Naive thymus-derived CD4-positive, alpha-beta T cell (primary cell): ENCODE results near the gene MAGOH. TPM values are rescaled to one million over a fixed set of nuclear protein-coding genes. Genes with fewer than 3 reads are reported as not detected.
A peak's percentile ranks its signal among the peaks of the same experiment; 100 is the strongest.

Source experiments
- ATAC-seq: fragments of 150-1000 bp; cut with Tn5 transposase; 2 replicates; pipeline ENCODE4 v1.10.0; 2021; ENCODE audit warnings: mild to moderate bottlenecking, moderate library complexity
- CTCF ChIA-PET: fragments of 350-600 bp; sonication (Branson Sonifier 250); formaldehyde crosslinking; loops from one replicate; lab custom pipeline; 2021; ENCODE audit warnings: antibody characterized with exemption; lab: Charles Lee
- POLR2A ChIA-PET: fragments of 350-600 bp; sonication (Branson Sonifier 250); formaldehyde crosslinking; loops from one replicate; lab custom pipeline; 2021; ENCODE audit warnings: antibody characterized with exemption, inconsistent platforms; lab: Charles Lee
- DNase-seq, 9 donors: peaks; one replicate each; pipeline versions ENCODE4 v3.0.0 to v3.0.0-alpha.2; 2020 to 2022; ENCODE audit warnings: mixed read lengths in 1 of 9
- H3K27ac ChIP-seq: one replicate; pipeline ENCODE4 v1.7.0; 2013; ENCODE audit warnings: mild to moderate bottlenecking, low read depth, low read length, moderate library complexity
- H3K27me3 ChIP-seq, 2 donors: one replicate each; pipeline ENCODE4 v1.7.0; 2013; ENCODE audit warnings: low read length in 2 of 2, mild to moderate bottlenecking in 2 of 2, moderate library complexity in 2 of 2; ENCODE audit not compliant: control insufficient read depth in 2 of 2, insufficient read depth in 2 of 2
- H3K36me3 ChIP-seq, 3 experiments: 1 replicate in 2 of 3; 2 replicates in 1 of 3; pipeline ENCODE4 v1.7.0; 2013; ENCODE audit warnings: low read length in 3 of 3, mild to moderate bottlenecking in 3 of 3, moderate library complexity in 1 of 3; ENCODE audit not compliant: insufficient read depth in 3 of 3, control insufficient read depth in 2 of 3
- H3K4me1 ChIP-seq, 2 donors: one replicate each; pipeline ENCODE4 v1.7.0; 2013; ENCODE audit warnings: low read length in 2 of 2, mild to moderate bottlenecking in 2 of 2, moderate library complexity in 1 of 2; ENCODE audit not compliant: control insufficient read depth in 2 of 2, insufficient read depth in 2 of 2
- H3K4me3 ChIP-seq: 2 replicates; pipeline ENCODE4 v1.7.0; 2013; ENCODE audit warnings: mild to moderate bottlenecking, low read length
- H3K9me3 ChIP-seq, 3 experiments: 1 replicate in 2 of 3; 2 replicates in 1 of 3; pipeline ENCODE4 v1.7.0; 2013; ENCODE audit warnings: low read length in 3 of 3; ENCODE audit not compliant: control insufficient read depth in 2 of 3
- H3K27ac Mint-ChIP-seq, 9 donors: one replicate each; pipeline ENCODE4 v1.8.0; 2020 to 2022; ENCODE audit warnings: mixed read lengths in 9 of 9, mild to moderate bottlenecking in 8 of 9, moderate library complexity in 5 of 9, inconsistent platforms in 2 of 9
- H3K27me3 Mint-ChIP-seq, 5 donors: one replicate each; pipeline ENCODE4 v1.8.0; 2021 to 2022; ENCODE audit warnings: mixed read lengths in 5 of 5, mild to moderate bottlenecking in 1 of 5
- H3K36me3 Mint-ChIP-seq, 5 donors: one replicate each; pipeline ENCODE4 v1.8.0; 2020 to 2022; ENCODE audit warnings: mixed read lengths in 5 of 5, mild to moderate bottlenecking in 3 of 5, inconsistent platforms in 1 of 5
- H3K4me1 Mint-ChIP-seq, 7 donors: one replicate each; pipeline ENCODE4 v1.8.0; 2020 to 2022; ENCODE audit warnings: mixed read lengths in 7 of 7, mild to moderate bottlenecking in 3 of 7, inconsistent platforms in 1 of 7
- H3K4me3 Mint-ChIP-seq, 10 donors: one replicate each; pipeline ENCODE4 v1.8.0; 2020 to 2022; ENCODE audit warnings: mild to moderate bottlenecking in 10 of 10, mixed read lengths in 10 of 10, moderate library complexity in 6 of 10, inconsistent platforms in 2 of 10
- H3K9me3 Mint-ChIP-seq, 11 donors: one replicate each; pipeline ENCODE4 v1.8.0; 2020 to 2022; ENCODE audit warnings: mixed read lengths in 11 of 11, mild to moderate bottlenecking in 4 of 11, inconsistent platforms in 1 of 11, moderate library complexity in 1 of 11
- intact Hi-C, 2 donors: fragments of 100-400 bp; cut with micrococcal nuclease; formaldehyde crosslinking; loops; one replicate each; pipeline ENCODE4 v1.15.1; 2023
- polyA plus RNA-seq, 2 donors: library from polyadenylated mRNA; unstranded; fragments of 300-500 nt; fragmentation: Illumina TruSeq; gene quantifications; one replicate each; pipeline ENCODE4 v1.2.3, GENCODE V29; 2021
- total RNA-seq, 6 experiments: library from RNA in 5 of 6; stranded (reverse) in 5 of 6; gene quantifications; 1 replicate in 5 of 6; 2 replicates in 1 of 6; pipeline ENCODE4 v1.2.3 and lab custom pipeline; 2021 to 2026

The MAGOH gene
- total and polyA plus RNA-seq, 7 experiments from 2014 or later: 37.7 to 108 (median 54.5) TPM

GRCh38 chr1:53182716-53183094, 55.6 kb downstream of the MAGOH start:
- H3K9me3 Mint-ChIP-seq: no peaks in the 10 kb centered on the region
- POLR2A ChIA-PET: interaction anchor here (1.0 kb wide), 1 partner anchor 15 kb away, joined by 3 read pairs; no protein-coding TSS in a partner anchor
- H3K4me1 Mint-ChIP-seq: no peaks in the 10 kb centered on the region
- CTCF ChIA-PET: interaction anchor here (0.5 to 1.1 kb wide), 4 partner anchors 9 to 303 kb away, joined by 3 to 4 read pairs (median 4); partner anchors contain the start of gene CPT2
- H3K27ac Mint-ChIP-seq: no peak overlapping the region
- H3K27me3 Mint-ChIP-seq: peaks cover under 1 to 25% (median 10%) of the 10 kb centered on the region in 5 donors
- no peak overlapping the region for H3K27ac ChIP-seq
- H3K27me3 ChIP-seq: no peaks in the 10 kb centered on the region
- H3K36me3 ChIP-seq: no peaks in the 10 kb centered on the region
- no peaks in the 10 kb centered on the region for H3K4me1 ChIP-seq
- no peaks in the 10 kb centered on the region for H3K9me3 ChIP-seq
- intact Hi-C loops: loop anchor here (1.0 to 5.0 kb wide), 5 partner anchors 255 to 1286 kb away; partner anchors contain the start of genes ECHDC2 (in 1 of the 2) and SCP2 (in 1 of the 2)
- H3K4me3 ChIP-seq: no peak overlapping the region
- no peak overlapping the region for H3K4me3 Mint-ChIP-seq
- ATAC-seq (no peak), DNase-seq (no peak)
- no peaks in the 10 kb centered on the region for H3K36me3 Mint-ChIP-seq

GRCh38 chr1:53182111-53182593, 56.2 kb downstream of the MAGOH start:
- ChIA-PET CTCF (interaction anchor here (0.7 to 1.1 kb wide), 3 partner anchors 9 to 18 kb away, joined by 3 to 4 read pairs (median 4); partner anchors contain the start of gene CPT2), POLR2A (interaction anchor here (1.0 kb wide), 1 partner anchor 16 kb away, joined by 3 read pairs; no protein-coding TSS in a partner anchor)
- intact Hi-C loops: loop anchor here (1.0 to 5.0 kb wide), 5 partner anchors 255 to 1285 kb away; partner anchors contain the start of genes ECHDC2 (in 1 of the 2) and SCP2 (in 1 of the 2)
- Mint-ChIP-seq H3K4me3 (no peak overlapping the region), H3K9me3 (no peaks in the 10 kb centered on the region), H3K27me3 (peaks cover 4 to 25% (median 6%) of the 10 kb centered on the region in 5 donors), H3K4me1 (no peaks in the 10 kb centered on the region), H3K36me3 (no peaks in the 10 kb centered on the region), H3K27ac (no peak overlapping the region)
- Histone ChIP-seq H3K27me3 (no peaks in the 10 kb centered on the region), H3K9me3 (no peaks in the 10 kb centered on the region), H3K4me3 (no peak overlapping the region), H3K4me1 (no peaks in the 10 kb centered on the region), H3K36me3 (no peaks in the 10 kb centered on the region), H3K27ac (no peak overlapping the region)
- peak; percentile 90 for ATAC-seq
- DNase-seq: peak; percentile 44 to 76 (median 69)

- H3K27me3 Mint-ChIP-seq: peaks cover 4 to 21% (median 14%) of the 10 kb centered on the region in 5 donors
Measured at GRCh38 chr1:53180951-53181350, 57.4 kb downstream of the MAGOH start.

GRCh38 chr1:53180226-53180625, 58.1 kb downstream of the MAGOH start:
- DNase-seq: no peak
- Mint-ChIP-seq H3K4me1 (no peaks in the 10 kb centered on the region), H3K9me3 (no peaks in the 10 kb centered on the region), H3K4me3 (no peak overlapping the region), H3K27me3 (peaks cover 10 to 26% (median 18%) of the 10 kb centered on the region in 5 donors), H3K27ac (no peak overlapping the region), H3K36me3 (no peaks in the 10 kb centered on the region)
- POLR2A ChIA-PET: interaction anchor here (0.6 kb wide), 1 partner anchor 57 kb away, joined by 4 read pairs; no protein-coding TSS in a partner anchor
- Histone ChIP-seq H3K36me3 (no peaks in the 10 kb centered on the region), H3K4me1 (no peaks in the 10 kb centered on the region), H3K27me3 (no peaks in the 10 kb centered on the region), H3K27ac (no peak overlapping the region), H3K4me3 (no peak overlapping the region), H3K9me3 (no peaks in the 10 kb centered on the region)
- intact Hi-C loops: loop anchor here (5.0 kb wide), 2 partner anchors 253 to 258 kb away; partner anchors contain the start of genes ECHDC2 (in 1 of the 2) and SCP2 (in 1 of the 2)
- CTCF ChIA-PET: no interaction called here
- no peak for ATAC-seq

More at GRCh38 chr1:53180951-53181350, 57.4 kb downstream of the MAGOH start:
- H3K4me1 Mint-ChIP-seq: no peaks in the 10 kb centered on the region
- no peak for ATAC-seq
- H3K4me1 ChIP-seq: no peaks in the 10 kb centered on the region
- H3K4me3 Mint-ChIP-seq: no peak overlapping the region
- DNase-seq: no peak
- no peaks in the 10 kb centered on the region for H3K36me3 Mint-ChIP-seq
- no peaks in the 10 kb centered on the region for H3K36me3 ChIP-seq
- H3K27ac ChIP-seq: no peak overlapping the region
- ChIA-PET POLR2A (interaction anchor here (0.6 kb wide), 1 partner anchor 56 kb away, joined by 4 read pairs; no protein-coding TSS in a partner anchor), CTCF (interaction anchor here (0.8 kb wide), 1 partner anchor 480 kb away, joined by 3 read pairs; no protein-coding TSS in a partner anchor)
- H3K9me3 ChIP-seq: no peaks in the 10 kb centered on the region
- H3K27me3 ChIP-seq: no peaks in the 10 kb centered on the region
- intact Hi-C loops: loop anchor here (5.0 kb wide), 2 partner anchors 254 to 259 kb away; partner anchors contain the start of genes ECHDC2 (in 1 of the 2) and SCP2 (in 1 of the 2)
- no peak overlapping the region for H3K4me3 ChIP-seq
- H3K9me3 Mint-ChIP-seq: no peaks in the 10 kb centered on the region
- H3K27ac Mint-ChIP-seq: no peak overlapping the region

Other genes with a start within 250 kb of the MAGOH start
- gene PODN, start 176.3 kb downstream of the MAGOH start, total RNA-seq: under 1 TPM in 1 of 5 experiments, not detected in 4; 0.88 TPM
- gene PODN, start 176.3 kb downstream of the MAGOH start, polyA plus RNA-seq: not detected
- 1 to 10 TPM in 1 of 5 experiments, under 1 TPM in 1, not detected in 3; 0.16 to 1.8 TPM for gene SLC1A7, start 95.9 kb downstream of the MAGOH start, total RNA-seq
- gene SLC1A7, start 95.9 kb downstream of the MAGOH start, polyA plus RNA-seq: not detected
- gene CPT2, start 41.7 kb downstream of the MAGOH start, total RNA-seq: 10 to 100 TPM in 4 of 5 experiments, 1 to 10 TPM in 1; 8.8 to 23.0 (median 13.4) TPM
- gene CPT2, start 41.7 kb downstream of the MAGOH start, polyA plus RNA-seq: 10 to 100 TPM; 18.7 to 23.2 TPM
- 10 to 100 TPM; 41.9 to 94.9 (median 51.4) TPM for gene CZIB, start 17.9 kb downstream of the MAGOH start, total RNA-seq
- 10 to 100 TPM; 77.5 to 80.1 TPM for gene CZIB, start 17.9 kb downstream of the MAGOH start, polyA plus RNA-seq
- 10 to 100 TPM in 2 of 5 experiments, 1 to 10 TPM in 3; 4.3 to 45.8 (median 9.9) TPM for gene LRP8, start 89.6 kb upstream of the MAGOH start, total RNA-seq
- gene LRP8, start 89.6 kb upstream of the MAGOH start, polyA plus RNA-seq: under 1 TPM; 0.64 to 0.92 TPM
- gene DMRTB1, start 220.9 kb upstream of the MAGOH start, total RNA-seq: not detected
- not detected for gene DMRTB1, start 220.9 kb upstream of the MAGOH start, polyA plus RNA-seq